ENCODE results near the gene GLT6D1.

GLT6D1 gene

GRCh38 chr9:135620558-135620957 lies 18.8 kb downstream of the GLT6D1 start:
- DNase-seq: no peak

- no peak for DNase-seq
These were observed 19.8 kb downstream of the GLT6D1 start for GRCh38 chr9:135619599-135619886.

GRCh38 chr9:135618866-135619598 lies 20.3 kb downstream of the GLT6D1 start:
- DNase-seq: no peak

- no peak for DNase-seq
These were observed 21.3 kb downstream of the GLT6D1 start for GRCh38 chr9:135617991-135618411.

GRCh38 chr9:135617538-135617900 lies 21.8 kb downstream of the GLT6D1 start:
- DNase-seq: no peak

- no peak for DNase-seq
These were observed 22.5 kb downstream of the GLT6D1 start for GRCh38 chr9:135616619-135617537.

- no peak for DNase-seq
These were observed 23.4 kb downstream of the GLT6D1 start for GRCh38 chr9:135615666-135616618.

- DNase-seq: no peak
These were observed 24.3 kb downstream of the GLT6D1 start for GRCh38 chr9:135614821-135615665.

GRCh38 chr9:135613946-135614805 lies 25.2 kb downstream of the GLT6D1 start:
- no peak for DNase-seq

GRCh38 chr9:135612981-135613910 lies 26.1 kb downstream of the GLT6D1 start:
- no peak for DNase-seq

GRCh38 chr9:135612437-135612836 lies 26.9 kb downstream of the GLT6D1 start:
- DNase-seq: no peak

- no peak for DNase-seq
These were observed 27.5 kb downstream of the GLT6D1 start for GRCh38 chr9:135611875-135612209.

GRCh38 chr9:135611142-135611874 lies 28.0 kb downstream of the GLT6D1 start:
- no peak for DNase-seq

GRCh38 chr9:135610290-135611141 lies 28.8 kb downstream of the GLT6D1 start:
- DNase-seq: no peak

- DNase-seq: no peak
These were observed 29.9 kb downstream of the GLT6D1 start for GRCh38 chr9:135609366-135609955.

GRCh38 chr9:135608999-135609317 lies 30.4 kb downstream of the GLT6D1 start:
- DNase-seq: no peak

GRCh38 chr9:135608294-135608998 lies 30.9 kb downstream of the GLT6D1 start:
- DNase-seq: no peak
